WTC11 (cell line): ENCODE results near the gene ATXN7. TPM values are rescaled to one million over a fixed set of nuclear protein-coding genes. Genes with fewer than 3 reads are reported as not detected.
A peak's percentile ranks its signal among the peaks of the same experiment; 100 is the strongest.

Source experiments
- ATAC-seq: fragments of 200-7000 bp; cut with Tn5 transposase; 2 replicates; pipeline ENCODE4 v1.10.0; 2021; ENCODE audit warnings: mild to moderate bottlenecking, moderate library complexity
- CTCF ChIA-PET: fragments of 300-600 bp; sonication (Branson Sonifier 250); formaldehyde crosslinking; loops from one replicate; lab custom pipeline; 2021; ENCODE audit warnings: antibody characterized with exemption; lab: Charles Lee
- POLR2A ChIA-PET: fragments of 350-600 bp; sonication (Branson Sonifier 250); formaldehyde crosslinking; loops from one replicate; lab custom pipeline; 2021; ENCODE audit warnings: antibody characterized with exemption; lab: Charles Lee
- DNase-seq: peaks from one replicate; pipeline ENCODE4 v3.0.0; 2021; ENCODE audit warnings: low spot score
- H3K27ac Mint-ChIP-seq: 2 replicates; pipeline ENCODE4 v1.8.0; 2021; ENCODE audit warnings: mixed read lengths
- H3K27me3 Mint-ChIP-seq: 2 replicates; pipeline ENCODE4 v1.8.0; 2021; ENCODE audit warnings: low read depth, mild to moderate bottlenecking, moderate library complexity, mixed read lengths
- H3K36me3 Mint-ChIP-seq: 2 replicates; pipeline ENCODE4 v1.8.0; 2021; ENCODE audit warnings: mixed read lengths
- H3K4me1 Mint-ChIP-seq: 2 replicates; pipeline ENCODE4 v1.8.0; 2022; ENCODE audit warnings: mixed read lengths
- H3K4me3 Mint-ChIP-seq: 2 replicates; pipeline ENCODE4 v1.8.0; 2021; ENCODE audit warnings: mild to moderate bottlenecking, moderate library complexity, mixed read lengths
- H3K9me3 Mint-ChIP-seq: 2 replicates; pipeline ENCODE4 v1.8.0; 2021; ENCODE audit warnings: mixed read lengths
- EMX1 ChIP-seq: fragments of 250-450 bp; sonication (Bioruptor Pico); IDR thresholded peaks from 2 replicates; pipeline ENCODE4 v1.8.0; 2021; ENCODE audit warnings: mild to moderate bottlenecking
- ETV6 ChIP-seq: sonication (generic); formaldehyde crosslinking; IDR thresholded peaks from 2 replicates; pipeline ENCODE4 v1.8.1; 2022; ENCODE audit warnings: mild to moderate bottlenecking, missing genetic modification reagents
- FOXJ3 ChIP-seq: sonication (generic); formaldehyde crosslinking; IDR thresholded peaks from 2 replicates; pipeline ENCODE4 v1.9.0; 2021; ENCODE audit warnings: missing genetic modification reagents, mild to moderate bottlenecking, borderline replicate concordance
- GTF2I ChIP-seq: fragments of 250-450 bp; sonication (Bioruptor Pico); conservative IDR thresholded peaks from 2 replicates; pipeline ENCODE4 v1.4.0; 2021; ENCODE audit warnings: mild to moderate bottlenecking
- JAZF1 ChIP-seq: fragments of 250-450 bp; sonication (Bioruptor Pico); IDR thresholded peaks from 2 replicates; pipeline ENCODE4 v1.9.0; 2021; ENCODE audit warnings: moderate library complexity, mild to moderate bottlenecking, inconsistent platforms
- SMAD4 ChIP-seq: sonication (generic); formaldehyde crosslinking; IDR thresholded peaks from 2 replicates; pipeline ENCODE4 v1.8.0; 2022; ENCODE audit warnings: mild to moderate bottlenecking, missing genetic modification reagents
- TP53 ChIP-seq: sonication (generic); formaldehyde crosslinking; IDR thresholded peaks from 2 replicates; pipeline ENCODE4 v1.8.1; 2023; ENCODE audit warnings: mild to moderate bottlenecking, missing genetic modification reagents
- ZNF138 ChIP-seq: sonication (generic); formaldehyde crosslinking; conservative IDR thresholded peaks from 2 replicates; pipeline ENCODE4 v1.8.1; 2022; ENCODE audit warnings: mild to moderate bottlenecking, moderate library complexity, missing genetic modification reagents
- ZNF423 ChIP-seq: fragments of 250-450 bp; sonication (Bioruptor Pico); IDR thresholded peaks from 2 replicates; pipeline ENCODE4 v2.1.2; 2022; ENCODE audit warnings: mild to moderate bottlenecking, moderate library complexity
- total RNA-seq: library from RNA; stranded (reverse); gene quantifications from 3 replicates; pipeline ENCODE4 v1.2.3, GENCODE V29; 2021
- TF ChIP-seq, protein P1 (sequence below): sonication (generic); formaldehyde crosslinking; IDR thresholded peaks from 2 replicates; pipeline ENCODE4 v1.8.1; 2022; ENCODE audit warnings: mild to moderate bottlenecking, missing genetic modification reagents, moderate library complexity, borderline replicate concordance
- TF ChIP-seq, protein P2 (sequence below): sonication (generic); formaldehyde crosslinking; IDR thresholded peaks from 2 replicates; pipeline ENCODE4 v1.8.1; 2023; ENCODE audit warnings: mild to moderate bottlenecking, moderate library complexity, missing genetic modification reagents
- TF ChIP-seq, protein P3 (sequence below): sonication (generic); formaldehyde crosslinking; IDR thresholded peaks from 2 replicates; pipeline ENCODE4 v1.8.1; 2023; ENCODE audit warnings: mild to moderate bottlenecking, missing genetic modification reagents, moderate library complexity
- TF ChIP-seq, protein P4 (sequence below): sonication (generic); formaldehyde crosslinking; IDR thresholded peaks from 2 replicates; pipeline ENCODE4 v1.8.1; 2023; ENCODE audit warnings: mild to moderate bottlenecking, missing genetic modification reagents, moderate library complexity
- TF ChIP-seq, protein P5 (sequence below): sonication (generic); formaldehyde crosslinking; IDR thresholded peaks from 2 replicates; pipeline ENCODE4 v1.8.1; 2023; ENCODE audit warnings: mild to moderate bottlenecking, missing genetic modification reagents
- TF ChIP-seq, protein P6 (sequence below): sonication (generic); formaldehyde crosslinking; IDR thresholded peaks from 2 replicates; pipeline ENCODE4 v1.8.0; 2022; ENCODE audit warnings: mild to moderate bottlenecking, missing genetic modification reagents

The ATXN7 gene
- total RNA-seq, 1 experiment from 2014 or later: 11.7 TPM

DNA sequence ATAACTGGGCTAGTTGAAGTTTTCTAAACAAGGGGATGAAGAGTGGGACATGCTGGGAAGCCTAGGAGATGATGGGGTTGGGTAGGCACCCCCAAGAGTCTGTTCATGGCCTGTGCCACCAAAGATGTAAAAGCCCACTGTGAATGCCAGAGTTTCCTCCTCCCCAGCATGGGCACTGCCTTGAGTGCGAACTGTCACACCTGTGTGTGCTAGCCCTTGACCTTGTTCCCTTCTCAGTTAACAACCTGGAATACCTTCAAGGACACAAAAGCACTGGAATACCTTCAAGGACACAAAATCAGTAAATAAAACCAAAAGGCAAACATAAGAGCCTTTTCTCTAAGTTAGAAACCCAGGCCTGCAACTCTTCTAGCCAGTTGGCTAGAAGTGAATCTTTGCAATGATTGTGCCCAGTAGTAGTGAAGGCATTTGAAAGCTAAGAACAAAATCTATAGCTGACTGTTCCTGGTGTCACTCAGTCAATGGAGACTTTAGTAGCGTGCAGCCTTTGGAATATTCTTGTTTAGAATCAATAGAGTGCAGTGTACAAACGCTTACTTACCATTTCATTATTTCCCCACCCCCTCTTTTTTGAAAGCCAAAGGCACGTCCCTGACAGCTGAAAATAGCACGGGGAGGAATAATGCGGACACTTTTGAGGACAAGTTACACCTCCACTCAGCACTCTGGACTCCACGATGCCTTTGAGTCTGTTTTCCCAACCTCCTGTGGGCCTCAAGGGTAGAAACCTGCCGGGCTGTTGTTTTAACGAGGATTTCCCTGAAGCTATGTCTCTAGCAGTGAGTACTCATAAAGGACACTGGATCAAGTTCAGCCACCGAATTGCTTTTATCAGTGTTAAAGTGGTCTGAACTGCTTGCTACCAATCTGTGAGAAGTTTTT, 135.4 kb downstream of the ATXN7 start (continued):
- TF ChIP-seq FOXJ3 (no peak), ETV6 (no peak), JAZF1 (CRISPR knock-in tag) (no peak)
- TF ChIP-seq, protein P1, sequence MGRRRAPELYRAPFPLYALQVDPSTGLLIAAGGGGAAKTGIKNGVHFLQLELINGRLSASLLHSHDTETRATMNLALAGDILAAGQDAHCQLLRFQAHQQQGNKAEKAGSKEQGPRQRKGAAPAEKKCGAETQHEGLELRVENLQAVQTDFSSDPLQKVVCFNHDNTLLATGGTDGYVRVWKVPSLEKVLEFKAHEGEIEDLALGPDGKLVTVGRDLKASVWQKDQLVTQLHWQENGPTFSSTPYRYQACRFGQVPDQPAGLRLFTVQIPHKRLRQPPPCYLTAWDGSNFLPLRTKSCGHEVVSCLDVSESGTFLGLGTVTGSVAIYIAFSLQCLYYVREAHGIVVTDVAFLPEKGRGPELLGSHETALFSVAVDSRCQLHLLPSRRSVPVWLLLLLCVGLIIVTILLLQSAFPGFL (CRISPR knock-in tag): no peak
- TF ChIP-seq, protein P2, sequence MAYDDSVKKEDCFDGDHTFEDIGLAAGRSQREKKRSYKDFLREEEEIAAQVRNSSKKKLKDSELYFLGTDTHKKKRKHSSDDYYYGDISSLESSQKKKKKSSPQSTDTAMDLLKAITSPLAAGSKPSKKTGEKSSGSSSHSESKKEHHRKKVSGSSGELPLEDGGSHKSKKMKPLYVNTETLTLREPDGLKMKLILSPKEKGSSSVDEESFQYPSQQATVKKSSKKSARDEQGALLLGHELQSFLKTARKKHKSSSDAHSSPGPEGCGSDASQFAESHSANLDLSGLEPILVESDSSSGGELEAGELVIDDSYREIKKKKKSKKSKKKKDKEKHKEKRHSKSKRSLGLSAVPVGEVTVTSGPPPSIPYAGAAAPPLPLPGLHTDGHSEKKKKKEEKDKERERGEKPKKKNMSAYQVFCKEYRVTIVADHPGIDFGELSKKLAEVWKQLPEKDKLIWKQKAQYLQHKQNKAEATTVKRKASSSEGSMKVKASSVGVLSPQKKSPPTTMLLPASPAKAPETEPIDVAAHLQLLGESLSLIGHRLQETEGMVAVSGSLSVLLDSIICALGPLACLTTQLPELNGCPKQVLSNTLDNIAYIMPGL (CRISPR knock-in tag): no peak
- TF ChIP-seq, protein P3, sequence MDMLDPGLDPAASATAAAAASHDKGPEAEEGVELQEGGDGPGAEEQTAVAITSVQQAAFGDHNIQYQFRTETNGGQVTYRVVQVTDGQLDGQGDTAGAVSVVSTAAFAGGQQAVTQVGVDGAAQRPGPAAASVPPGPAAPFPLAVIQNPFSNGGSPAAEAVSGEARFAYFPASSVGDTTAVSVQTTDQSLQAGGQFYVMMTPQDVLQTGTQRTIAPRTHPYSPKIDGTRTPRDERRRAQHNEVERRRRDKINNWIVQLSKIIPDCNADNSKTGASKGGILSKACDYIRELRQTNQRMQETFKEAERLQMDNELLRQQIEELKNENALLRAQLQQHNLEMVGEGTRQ: no peak

DNA sequence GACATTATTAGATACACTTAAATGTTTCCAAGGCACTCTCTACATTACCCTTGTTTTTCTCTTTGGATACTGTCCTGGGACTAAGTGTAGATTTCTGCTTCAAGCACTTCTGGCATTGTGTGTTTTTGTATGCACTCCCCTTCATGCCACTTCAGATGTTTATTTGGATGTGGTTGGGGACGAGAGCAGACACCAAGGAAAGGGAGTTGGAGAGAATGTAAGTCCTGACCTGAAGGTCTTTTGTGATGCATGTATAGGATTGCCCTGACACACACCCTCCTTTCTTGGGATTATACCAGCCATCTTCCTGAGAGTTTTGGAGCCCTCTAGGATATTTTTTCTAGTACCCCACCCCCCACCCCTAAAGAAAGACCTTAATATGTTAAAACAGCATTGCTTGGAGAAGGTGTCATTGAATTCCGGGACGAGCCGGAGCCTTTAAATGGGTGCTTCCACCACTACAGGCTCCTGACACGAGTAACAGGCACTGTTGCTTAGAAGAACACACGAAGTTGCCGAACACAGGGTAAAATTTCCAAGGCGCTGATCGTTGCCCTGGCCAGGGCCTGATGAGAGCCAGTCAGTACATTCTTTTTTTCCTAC, 136.9 kb downstream of the ATXN7 start:
- Mint-ChIP-seq H3K4me3 (no peak overlapping the region; the same call in 1 of the 2 replicates), H3K27me3 (no peaks in the 10 kb centered on the region), H3K27ac (peak overlapping the region; percentile 94), H3K4me1 (peaks cover 23% of the 10 kb centered on the region), H3K9me3 (no peaks in the 10 kb centered on the region), H3K36me3 (peaks cover 21% of the 10 kb centered on the region)
- ChIA-PET POLR2A (no interaction called here), CTCF (no interaction called here)
- ATAC-seq: peak; percentile 86
- TF ChIP-seq GTF2I (no peak), ZNF138 (CRISPR knock-in tag) (no peak), EMX1 (CRISPR knock-in tag) (no peak), TP53 (CRISPR knock-in tag) (no peak), ZNF423 (no peak), ETV6 (no peak), SMAD4 (CRISPR knock-in tag) (no peak)
- TF ChIP-seq, protein P4, sequence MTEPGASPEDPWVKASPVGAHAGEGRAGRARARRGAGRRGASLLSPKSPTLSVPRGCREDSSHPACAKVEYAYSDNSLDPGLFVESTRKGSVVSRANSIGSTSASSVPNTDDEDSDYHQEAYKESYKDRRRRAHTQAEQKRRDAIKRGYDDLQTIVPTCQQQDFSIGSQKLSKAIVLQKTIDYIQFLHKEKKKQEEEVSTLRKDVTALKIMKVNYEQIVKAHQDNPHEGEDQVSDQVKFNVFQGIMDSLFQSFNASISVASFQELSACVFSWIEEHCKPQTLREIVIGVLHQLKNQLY (CRISPR knock-in tag): no peak
- TF ChIP-seq, protein P5, sequence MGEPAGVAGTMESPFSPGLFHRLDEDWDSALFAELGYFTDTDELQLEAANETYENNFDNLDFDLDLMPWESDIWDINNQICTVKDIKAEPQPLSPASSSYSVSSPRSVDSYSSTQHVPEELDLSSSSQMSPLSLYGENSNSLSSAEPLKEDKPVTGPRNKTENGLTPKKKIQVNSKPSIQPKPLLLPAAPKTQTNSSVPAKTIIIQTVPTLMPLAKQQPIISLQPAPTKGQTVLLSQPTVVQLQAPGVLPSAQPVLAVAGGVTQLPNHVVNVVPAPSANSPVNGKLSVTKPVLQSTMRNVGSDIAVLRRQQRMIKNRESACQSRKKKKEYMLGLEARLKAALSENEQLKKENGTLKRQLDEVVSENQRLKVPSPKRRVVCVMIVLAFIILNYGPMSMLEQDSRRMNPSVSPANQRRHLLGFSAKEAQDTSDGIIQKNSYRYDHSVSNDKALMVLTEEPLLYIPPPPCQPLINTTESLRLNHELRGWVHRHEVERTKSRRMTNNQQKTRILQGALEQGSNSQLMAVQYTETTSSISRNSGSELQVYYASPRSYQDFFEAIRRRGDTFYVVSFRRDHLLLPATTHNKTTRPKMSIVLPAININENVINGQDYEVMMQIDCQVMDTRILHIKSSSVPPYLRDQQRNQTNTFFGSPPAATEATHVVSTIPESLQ (CRISPR knock-in tag): no peak
- no peak for DNase-seq

DNA sequence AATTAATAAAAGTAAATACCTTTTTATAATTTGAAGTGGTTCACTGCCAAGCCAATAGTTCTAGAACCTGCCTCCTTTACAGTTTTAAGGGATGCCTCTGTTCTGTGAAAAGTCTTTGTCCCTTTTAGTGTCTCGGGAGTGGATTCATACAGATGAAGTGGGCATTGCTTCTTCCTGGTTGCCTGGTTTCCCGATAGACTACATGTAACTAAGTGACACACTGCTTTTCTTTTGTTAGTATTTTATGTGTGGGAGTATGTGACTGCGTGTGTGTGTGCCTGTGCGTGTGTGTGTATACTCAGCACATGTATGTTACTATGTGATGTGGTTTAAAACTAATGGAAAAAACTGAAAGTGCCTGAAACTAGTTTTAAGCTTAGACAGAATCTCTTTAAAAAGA, 138.6 kb downstream of the ATXN7 start:
- no peak for ATAC-seq
- no peak for DNase-seq

More for the DNA sequence above, 138.6 kb downstream of the ATXN7 start:
- POLR2A ChIA-PET: no interaction called here
- TF ChIP-seq, protein P6, sequence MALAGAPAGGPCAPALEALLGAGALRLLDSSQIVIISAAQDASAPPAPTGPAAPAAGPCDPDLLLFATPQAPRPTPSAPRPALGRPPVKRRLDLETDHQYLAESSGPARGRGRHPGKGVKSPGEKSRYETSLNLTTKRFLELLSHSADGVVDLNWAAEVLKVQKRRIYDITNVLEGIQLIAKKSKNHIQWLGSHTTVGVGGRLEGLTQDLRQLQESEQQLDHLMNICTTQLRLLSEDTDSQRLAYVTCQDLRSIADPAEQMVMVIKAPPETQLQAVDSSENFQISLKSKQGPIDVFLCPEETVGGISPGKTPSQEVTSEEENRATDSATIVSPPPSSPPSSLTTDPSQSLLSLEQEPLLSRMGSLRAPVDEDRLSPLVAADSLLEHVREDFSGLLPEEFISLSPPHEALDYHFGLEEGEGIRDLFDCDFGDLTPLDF: no peak
- Mint-ChIP-seq H3K4me3 (no peak overlapping the region), H3K27ac (no peak overlapping the region; the same call in 1 of the 2 replicates), H3K36me3 (peaks cover 8% of the 10 kb centered on the region), H3K4me1 (peaks cover 23% of the 10 kb centered on the region), H3K27me3 (no peaks in the 10 kb centered on the region), H3K9me3 (no peaks in the 10 kb centered on the region)
- CTCF ChIA-PET: interaction anchor here (1.3 kb wide), 1 partner anchor 9 kb away, joined by 4 read pairs; no protein-coding TSS in a partner anchor
